ENCODE data around the gene TUSC7. TPM values are rescaled to one million over a fixed set of nuclear protein-coding genes. Genes with fewer than 3 reads are reported as not detected.

Gene TUSC7
- total RNA-seq, result not detected in 2 replicates

GRCh38 chr3:116709479-116709878, at the start of gene TUSC7:
Gene TUSC7, plus strand, starts transcription at chr3:116709779.

Measured in aortic smooth muscle cell (primary cell).